B cell (primary cell): ENCODE results near the gene SLC22A17. TPM values are rescaled to one million over a fixed set of nuclear protein-coding genes. Genes with fewer than 3 reads are reported as not detected.

Experiments used
- ATAC-seq: fragments of 200-7000 bp; cut with Tn5 transposase; one replicate; pipeline ENCODE4 v1.10.0; 2021; ENCODE audit warnings: low read depth, mild to moderate bottlenecking, moderate number of reproducible peaks, moderate library complexity
- CTCF ChIA-PET: fragments of 350-600 bp; sonication (Branson Sonifier 250); formaldehyde crosslinking; loops from one replicate; lab custom pipeline; 2021; ENCODE audit warnings: antibody characterized with exemption, inconsistent platforms; lab: Charles Lee
- POLR2A ChIA-PET: fragments of 350-600 bp; sonication (Branson Sonifier 250); formaldehyde crosslinking; loops from one replicate; lab custom pipeline; 2021; ENCODE audit warnings: antibody characterized with exemption; lab: Charles Lee
- DNase-seq: peaks from one replicate; pipeline ENCODE4 v3.0.0; 2013
- H2AFZ ChIP-seq: 2 replicates; pipeline ENCODE4 v1.6.1; 2012; ENCODE audit warnings: mild to moderate bottlenecking, low read depth, low read length; ENCODE audit not compliant: insufficient read depth, poor library complexity, severe bottlenecking
- H3K27ac ChIP-seq, 2 donors: 1 replicate in 1 of 2; 2 replicates in 1 of 2; pipeline ENCODE4 v1.5.1; 2012 to 2013; ENCODE audit warnings: low read length in 2 of 2, mild to moderate bottlenecking in 2 of 2, moderate library complexity in 1 of 2
- H3K27me3 ChIP-seq, 4 experiments: fragments of 200-600 bp in 1 of 4; sonication (generic) in 1 of 4; replicated peaks in 1 of 4; 1 replicate in 2 of 4; 2 replicates in 2 of 4; pipeline versions ENCODE4 v1.6.1 to v1.7.0; 2013 to 2016; ENCODE audit warnings: low read length in 3 of 4, mild to moderate bottlenecking in 2 of 4, mixed read lengths in 1 of 4, moderate library complexity in 1 of 4; ENCODE audit not compliant: insufficient read depth in 4 of 4, control insufficient read depth in 3 of 4; ENCODE audit errors: control extremely low read depth in 1 of 4
- H3K36me3 ChIP-seq, 2 experiments: replicated peaks in 1 of 2; 1 replicate in 1 of 2; 2 replicates in 1 of 2; pipeline versions ENCODE4 v1.6.1 to v1.7.1; 2013; ENCODE audit warnings: low read length in 1 of 2; ENCODE audit not compliant: insufficient read depth in 2 of 2, control insufficient read depth in 1 of 2; ENCODE audit errors: control extremely low read depth in 1 of 2, extremely low read depth in 1 of 2
- H3K4me1 ChIP-seq, 2 donors: fragments of 200-600 bp in 1 of 2; sonication (generic) in 1 of 2; 1 replicate in 1 of 2; 2 replicates in 1 of 2; pipeline versions ENCODE4 v1.5.1 to v1.6.1; 2013 to 2017; ENCODE audit warnings: low read length in 2 of 2; ENCODE audit not compliant: control insufficient read depth in 2 of 2, insufficient read depth in 2 of 2
- H3K4me2 ChIP-seq: replicated peaks from 2 replicates; pipeline ENCODE3; 2012; ENCODE audit warnings: mild to moderate bottlenecking, low read depth, low read length; ENCODE audit not compliant: poor library complexity, severe bottlenecking
- H3K4me3 ChIP-seq, 5 experiments: fragments of 200-600 bp in 1 of 5; sonication (generic) in 1 of 5; 1 replicate in 3 of 5; 2 replicates in 2 of 5; pipeline versions ENCODE4 v1.5.1 to v1.7.0; 2011 to 2016; ENCODE audit warnings: low read length in 4 of 5, mild to moderate bottlenecking in 4 of 5, low read depth in 2 of 5, control low read depth in 1 of 5, moderate library complexity in 1 of 5; ENCODE audit not compliant: insufficient read depth in 1 of 5; ENCODE audit errors: control extremely low read depth in 1 of 5, extremely low read depth in 1 of 5
- H3K79me2 ChIP-seq: fragments of 200-600 bp; sonication (generic); one replicate; pipeline ENCODE4 v1.6.0; 2016; ENCODE audit warnings: low read length; ENCODE audit not compliant: control insufficient read depth, insufficient read depth
- H3K9ac ChIP-seq: fragments of 200-600 bp; sonication (generic); 2 replicates; pipeline ENCODE4 v1.6.1; 2017; ENCODE audit warnings: mild to moderate bottlenecking, low read length, moderate library complexity
- H3K9me3 ChIP-seq, 3 donors: one replicate each; pipeline versions ENCODE4 v1.6.1 to v1.7.1; 2013; ENCODE audit warnings: low read length in 2 of 3; ENCODE audit not compliant: control insufficient read depth in 2 of 3, insufficient read depth in 1 of 3; ENCODE audit errors: control extremely low read depth in 1 of 3
- H4K20me1 ChIP-seq: 2 replicates; pipeline ENCODE4 v1.6.0; 2012; ENCODE audit warnings: mild to moderate bottlenecking, low read length; ENCODE audit not compliant: insufficient read depth, control insufficient read depth, poor library complexity, severe bottlenecking
- H3K27ac Mint-ChIP-seq: one replicate; pipeline ENCODE4 v1.8.0; 2021; ENCODE audit warnings: mixed read lengths
- H3K27me3 Mint-ChIP-seq: one replicate; pipeline ENCODE4 v1.8.0; 2021; ENCODE audit warnings: mixed read lengths
- H3K4me1 Mint-ChIP-seq: one replicate; pipeline ENCODE4 v1.8.0; 2021; ENCODE audit warnings: mixed read lengths
- H3K4me3 Mint-ChIP-seq: one replicate; pipeline ENCODE4 v1.8.0; 2021; ENCODE audit warnings: mixed read lengths
- H3K9me3 Mint-ChIP-seq: one replicate; pipeline ENCODE4 v1.8.0; 2022; ENCODE audit warnings: mixed read lengths; ENCODE audit not compliant: insufficient read depth
- CTCF ChIP-seq: fragments of 200-600 bp; IDR thresholded peaks from one replicate; pipeline ENCODE4 v1.8.0; 2022; ENCODE audit warnings: antibody characterized with exemption, mild to moderate bottlenecking
- EZH2 ChIP-seq: IDR thresholded peaks from 2 replicates; pipeline ENCODE4 v1.6.1; 2012; ENCODE audit warnings: borderline replicate concordance, low read depth, mild to moderate bottlenecking, moderate library complexity, low read length; ENCODE audit not compliant: insufficient read depth, poor library complexity, severe bottlenecking
- WGBS: methylation state at CpG from one replicate; pipeline ENCODE4 v1.1.5; 2013; ENCODE audit warnings: missing lambda C conversion rate; ENCODE audit not compliant: insufficient coverage; 5-methylcytosine and 5-hydroxymethylcytosine counted together
- intact Hi-C: fragments of 100-400 bp; cut with micrococcal nuclease; formaldehyde crosslinking; loops from one replicate; pipeline ENCODE4 v1.10.0; 2022
- polyA plus RNA-seq: library from polyadenylated mRNA; depleted of rRNA; stranded (reverse); fragments of >200 nt; gene quantifications from 2 replicates; pipeline ENCODE4 v1.2.3, GENCODE V29; 2012
- total RNA-seq, 2 donors: library from RNA; stranded (reverse); fragments of 120-200 nt in 1 of 2; gene quantifications; 1 replicate in 1 of 2; 2 replicates in 1 of 2; pipeline versions ENCODE4 v1.2.3 to v1.2.4, GENCODE V29; 2013 to 2022

SLC22A17 gene
- total and polyA plus RNA-seq, 2 donors (not counting 1 experiment from before 2014, with no cell fraction given), result 0.89 to 0.92 TPM

- H3K4me3 Mint-ChIP-seq, result no peak overlapping the region
- TF ChIP-seq EZH2, result no peak
- no peak for TF ChIP-seq CTCF
- Histone ChIP-seq H3K27ac (no peak overlapping the region), H3K36me3 (no peaks in the 10 kb centered on the region), H3K4me2 (no peak overlapping the region), H3K79me2 (no peaks in the 10 kb centered on the region), H3K9me3 (no peaks in the 10 kb centered on the region), H3K27me3 (peaks cover 0 to 23% (median 3%) of the 10 kb centered on the region in 4 experiments), H3K9ac (no peak overlapping the region), H3K4me1 (no peaks in the 10 kb centered on the region), H2AFZ (no peak overlapping the region), H3K4me3 (no peak overlapping the region), H4K20me1 (no peaks in the 10 kb centered on the region)
- DNase-seq, result no peak
- H3K9me3 Mint-ChIP-seq, result no peaks in the 10 kb centered on the region
- H3K4me1 Mint-ChIP-seq, result no peaks in the 10 kb centered on the region
- peaks cover 37% of the 10 kb centered on the region for H3K27me3 Mint-ChIP-seq
- H3K27ac Mint-ChIP-seq, result no peak overlapping the region
- intact Hi-C loops, result no loop called here
- CTCF ChIA-PET, result interaction anchor here (1.7 kb wide), 1 partner anchor 21 kb away, joined by 4 read pairs; no protein-coding TSS in a partner anchor
- ATAC-seq, result no peak
- POLR2A ChIA-PET, result no interaction called here
- 91% methylated on average over 10 of the region's 11 CpGs for WGBS
Measured at GRCh38 chr14:23359167-23359626, 6.5 kb upstream of the SLC22A17 start.

- ChIA-PET POLR2A (no interaction called here), CTCF (interaction anchor here (1.5 to 1.7 kb wide), 2 partner anchors 21 kb away, joined by 4 read pairs; no protein-coding TSS in a partner anchor)
- Histone ChIP-seq H3K27ac (no peak overlapping the region), H3K4me1 (no peaks in the 10 kb centered on the region), H4K20me1 (no peaks in the 10 kb centered on the region), H3K36me3 (no peaks in the 10 kb centered on the region), H2AFZ (no peak overlapping the region), H3K4me3 (no peak overlapping the region), H3K4me2 (no peak overlapping the region), H3K27me3 (peaks cover 0 to 24% (median 5%) of the 10 kb centered on the region in 4 experiments), H3K9me3 (no peaks in the 10 kb centered on the region), H3K9ac (no peak overlapping the region), H3K79me2 (no peaks in the 10 kb centered on the region)
- DNase-seq, result no peak
- intact Hi-C loops, result no loop called here
- no peak overlapping the region for H3K4me3 Mint-ChIP-seq
- H3K27ac Mint-ChIP-seq, result no peak overlapping the region
- no peak for ATAC-seq
- H3K4me1 Mint-ChIP-seq, result no peaks in the 10 kb centered on the region
- peaks cover 38% of the 10 kb centered on the region for H3K27me3 Mint-ChIP-seq
- H3K9me3 Mint-ChIP-seq, result no peaks in the 10 kb centered on the region
- WGBS, result 94% methylated on average over 12 of the region's 12 CpGs
- no peak for TF ChIP-seq CTCF
- TF ChIP-seq EZH2, result no peak
Measured at GRCh38 chr14:23358553-23359166, 6.0 kb upstream of the SLC22A17 start.
